ENCODE measurements around the gene C16orf86. TPM values are rescaled to one million over a fixed set of nuclear protein-coding genes. Genes with fewer than 3 reads are reported as not detected.

Gene C16orf86
- total and polyA plus RNA-seq, 12 donors: 0.57 to 17.9 (median 8.0) TPM

DNA sequence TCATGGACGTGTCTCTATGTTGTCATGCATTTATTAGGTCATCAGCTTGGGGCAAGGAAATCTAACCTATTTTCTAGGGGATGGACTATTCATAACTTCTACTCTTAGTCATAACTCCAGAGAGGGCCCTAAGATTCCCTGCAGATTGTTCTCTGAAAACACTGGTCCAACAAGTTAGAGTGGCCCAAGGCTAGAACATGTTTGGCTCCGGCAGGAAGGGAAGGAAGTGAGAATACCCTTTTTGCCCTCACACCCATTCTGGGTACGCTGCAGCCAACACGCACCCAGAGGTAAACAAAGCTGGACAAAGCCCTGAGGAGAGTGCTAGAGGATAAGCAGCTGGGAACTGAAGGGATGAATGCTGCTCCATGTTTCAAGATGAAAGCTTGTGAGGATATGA lies 9.9 kb downstream of the C16orf86 start:
- Histone ChIP-seq H3K4me1 (replicated peaks in 1 of 2) (peaks cover 12 to 26% of the 10 kb centered on the region in 2 donors), H3K36me3 (replicated peaks in 1 of 2) (peaks cover 0 to 9% of the 10 kb centered on the region in 2 donors), H3K9me3 (replicated peaks in 1 of 3) (no peaks in the 10 kb centered on the region), H3K27ac (no peak overlapping the region), H3K27me3 (no peaks in the 10 kb centered on the region), H3K4me3 (no peak overlapping the region)
- TF ChIP-seq, protein P1, sequence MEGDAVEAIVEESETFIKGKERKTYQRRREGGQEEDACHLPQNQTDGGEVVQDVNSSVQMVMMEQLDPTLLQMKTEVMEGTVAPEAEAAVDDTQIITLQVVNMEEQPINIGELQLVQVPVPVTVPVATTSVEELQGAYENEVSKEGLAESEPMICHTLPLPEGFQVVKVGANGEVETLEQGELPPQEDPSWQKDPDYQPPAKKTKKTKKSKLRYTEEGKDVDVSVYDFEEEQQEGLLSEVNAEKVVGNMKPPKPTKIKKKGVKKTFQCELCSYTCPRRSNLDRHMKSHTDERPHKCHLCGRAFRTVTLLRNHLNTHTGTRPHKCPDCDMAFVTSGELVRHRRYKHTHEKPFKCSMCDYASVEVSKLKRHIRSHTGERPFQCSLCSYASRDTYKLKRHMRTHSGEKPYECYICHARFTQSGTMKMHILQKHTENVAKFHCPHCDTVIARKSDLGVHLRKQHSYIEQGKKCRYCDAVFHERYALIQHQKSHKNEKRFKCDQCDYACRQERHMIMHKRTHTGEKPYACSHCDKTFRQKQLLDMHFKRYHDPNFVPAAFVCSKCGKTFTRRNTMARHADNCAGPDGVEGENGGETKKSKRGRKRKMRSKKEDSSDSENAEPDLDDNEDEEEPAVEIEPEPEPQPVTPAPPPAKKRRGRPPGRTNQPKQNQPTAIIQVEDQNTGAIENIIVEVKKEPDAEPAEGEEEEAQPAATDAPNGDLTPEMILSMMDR (IDR thresholded peaks at IDR 0.05): no peak
- no peak for TF ChIP-seq POLR2A (IDR thresholded peaks at IDR 0.05)
- intact Hi-C loops (cut with DNase I): loop anchor here (10.0 kb wide), 3 partner anchors 138 to 358 kb away; no protein-coding TSS in a partner anchor
- 72 to 83% (median 79%) methylated on average over 4 of the region's 4 CpGs for WGBS, 4 donors
- DNase-seq: no peak

DNA sequence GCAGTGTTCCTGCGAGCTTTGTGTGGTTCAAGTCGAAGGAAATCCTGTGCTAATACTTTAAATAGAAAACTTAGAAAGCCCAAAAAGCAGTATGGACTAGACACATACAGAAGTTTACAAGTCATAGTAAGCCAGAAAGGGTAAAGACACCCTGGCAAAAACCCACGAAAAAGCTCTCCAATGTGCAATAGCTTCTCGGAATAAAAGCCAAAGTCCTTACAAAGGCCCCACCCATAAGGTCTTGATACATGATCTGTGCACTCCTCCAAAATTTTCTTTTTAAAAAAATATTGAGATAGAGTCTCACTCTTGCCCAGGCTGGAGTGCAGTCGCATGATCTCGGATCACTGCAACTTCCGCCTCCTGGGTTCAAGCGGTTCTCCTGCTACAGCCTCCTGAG lies 10.3 kb downstream of the C16orf86 start:
- no peak for DNase-seq
- no peak overlapping the region for H3K27ac ChIP-seq
- 79 to 84% (median 83%) methylated on average over 6 to 8 of the region's 8 CpGs for WGBS, 4 donors
- H3K36me3 ChIP-seq (replicated peaks in 1 of 2): peaks cover 0 to 9% of the 10 kb centered on the region in 2 donors
- peaks cover 12 to 26% of the 10 kb centered on the region in 2 donors for H3K4me1 ChIP-seq (replicated peaks in 1 of 2)
- H3K27me3 ChIP-seq: no peaks in the 10 kb centered on the region
- intact Hi-C loops (cut with DNase I): loop anchor here (10.0 kb wide), 3 partner anchors 138 to 358 kb away; no protein-coding TSS in a partner anchor
- H3K4me3 ChIP-seq: no peak overlapping the region
- TF ChIP-seq, protein P1 (IDR thresholded peaks at IDR 0.05): no peak
- TF ChIP-seq POLR2A (IDR thresholded peaks at IDR 0.05): no peak
- no peaks in the 10 kb centered on the region for H3K9me3 ChIP-seq (replicated peaks in 1 of 3)

DNA sequence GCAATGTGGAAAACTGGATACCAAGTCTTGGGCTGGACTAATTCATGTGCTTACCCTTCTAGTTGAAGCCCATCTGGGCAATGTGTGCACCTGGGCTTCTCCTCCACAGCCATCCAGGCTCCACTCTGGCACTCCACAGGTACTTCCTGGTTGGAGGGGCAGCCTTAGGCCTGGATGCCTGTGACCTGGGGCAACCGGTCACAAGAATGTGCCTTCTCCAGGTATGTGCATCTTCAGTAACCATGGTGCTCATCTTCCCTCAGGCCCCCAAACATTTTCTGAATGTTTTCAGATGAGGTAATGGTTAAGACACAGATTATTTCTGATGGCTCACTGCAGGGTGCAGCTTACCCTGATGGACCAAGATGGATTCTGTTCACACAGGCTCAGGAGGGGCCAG lies 11.1 kb downstream of the C16orf86 start:
- Histone ChIP-seq H3K27ac (no peak overlapping the region), H3K9me3 (replicated peaks in 1 of 3) (no peaks in the 10 kb centered on the region), H3K4me1 (replicated peaks in 1 of 2) (peaks cover 12 to 20% of the 10 kb centered on the region in 2 donors), H3K4me3 (no peak overlapping the region), H3K27me3 (no peaks in the 10 kb centered on the region), H3K36me3 (replicated peaks in 1 of 2) (peaks cover 0 to 12% of the 10 kb centered on the region in 2 donors)
- intact Hi-C loops (cut with DNase I): loop anchor here (10.0 kb wide), 3 partner anchors 137 to 357 kb away; no protein-coding TSS in a partner anchor
- DNase-seq: no peak
- no peak for TF ChIP-seq POLR2A (IDR thresholded peaks at IDR 0.05)
- TF ChIP-seq, protein P1 (IDR thresholded peaks at IDR 0.05): no peak
- 83 to 100% (median 100%) methylated on average over 1 of the region's 1 CpG for WGBS, 4 donors

DNA sequence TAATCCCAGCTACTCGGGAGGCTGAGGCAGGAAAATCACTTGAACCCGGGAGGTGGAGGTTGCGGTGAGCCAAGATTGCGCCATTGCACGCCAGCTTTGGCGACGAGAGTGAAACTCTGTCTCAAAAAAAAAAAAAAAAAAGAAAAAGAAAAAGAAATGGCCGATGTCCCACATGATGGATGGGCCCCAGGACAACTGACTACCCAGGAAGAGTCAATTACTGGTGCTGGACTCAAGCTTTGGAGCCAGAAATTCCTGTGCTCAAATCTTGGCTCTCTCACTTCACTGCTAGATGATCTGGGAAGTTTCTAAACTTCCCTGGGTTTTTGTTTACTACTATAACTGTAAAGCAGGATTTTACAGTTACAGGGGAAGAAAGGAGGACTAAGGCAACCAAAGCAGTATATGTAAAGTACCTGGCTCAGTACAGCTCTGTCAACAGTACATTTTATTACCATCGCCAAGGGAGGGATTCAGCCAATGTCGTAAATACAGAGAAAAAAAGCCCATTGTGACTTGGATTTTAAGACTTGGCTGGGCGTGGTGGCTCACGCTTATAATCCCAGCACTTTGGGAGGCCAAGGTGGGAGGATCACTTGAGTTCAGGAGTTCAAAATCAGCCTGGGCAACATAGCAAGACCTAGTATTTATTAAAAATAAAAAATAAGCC lies 11.9 kb downstream of the C16orf86 start:
- peaks cover 0 to 19% of the 10 kb centered on the region in 2 donors for H3K36me3 ChIP-seq (replicated peaks in 1 of 2)
- WGBS, 4 donors: 82 to 93% (median 89%) methylated on average over 12 of the region's 12 CpGs
- intact Hi-C loops (cut with DNase I): loop anchor here (10.0 kb wide), 3 partner anchors 136 to 356 kb away; no protein-coding TSS in a partner anchor
- H3K27ac ChIP-seq: no peak overlapping the region
- no peak for DNase-seq
- H3K4me3 ChIP-seq: no peak overlapping the region
- no peaks in the 10 kb centered on the region for H3K9me3 ChIP-seq (replicated peaks in 1 of 3)
- TF ChIP-seq, protein P1 (IDR thresholded peaks at IDR 0.05): no peak
- no peak for TF ChIP-seq POLR2A (IDR thresholded peaks at IDR 0.05)
- peaks cover 9 to 12% of the 10 kb centered on the region in 2 donors for H3K4me1 ChIP-seq (replicated peaks in 1 of 2)
- no peaks in the 10 kb centered on the region for H3K27me3 ChIP-seq

Measured in adrenal gland (tissue), 12 donors.